Common myeloid progenitor, CD34-positive (primary cell): Measurements from ENCODE around the gene TBC1D5.
"Not testable (repeated sequence)": the region's sequence is repeated elsewhere in the genome, so short reads cannot be mapped to it uniquely, and the experiment has no call there.

Experiments used
- CTCF ChIA-PET: fragments of 350-600 bp; sonication (Branson Sonifier 250); formaldehyde crosslinking; loops from one replicate; lab custom pipeline; 2021; ENCODE audit warnings: antibody characterized with exemption; lab: Charles Lee
- POLR2A ChIA-PET: fragments of 350-600 bp; sonication (Branson Sonifier 250); formaldehyde crosslinking; loops from one replicate; lab custom pipeline; 2021; ENCODE audit warnings: antibody characterized with exemption; lab: Charles Lee
- DNase-seq, 3 donors: peaks; one replicate each; pipeline versions ENCODE4 v3.0.0 to v3.0.0-alpha.2; 2013
- H3K27ac ChIP-seq, 2 experiments: 1 replicate in 1 of 2; 2 replicates in 1 of 2; pipeline ENCODE4 v1.7.0; 2013; ENCODE audit warnings: inconsistent platforms in 2 of 2, low read length in 2 of 2, mild to moderate bottlenecking in 2 of 2, low read depth in 1 of 2, moderate library complexity in 1 of 2; ENCODE audit not compliant: severe bottlenecking in 2 of 2, insufficient read depth in 1 of 2, poor library complexity in 1 of 2
- H3K27me3 ChIP-seq, 5 experiments: replicated peaks in 2 of 5; 1 replicate in 3 of 5; 2 replicates in 2 of 5; pipeline versions ENCODE4 v1.6.1 to v1.7.0; 2013; ENCODE audit warnings: low read length in 4 of 5, mild to moderate bottlenecking in 2 of 5, moderate library complexity in 2 of 5, inconsistent platforms in 1 of 5; ENCODE audit not compliant: insufficient read depth in 5 of 5, control insufficient read depth in 4 of 5
- H3K36me3 ChIP-seq, 4 experiments: 1 replicate in 2 of 4; 2 replicates in 2 of 4; pipeline versions ENCODE4 v1.6.1 to v1.7.0; 2013; ENCODE audit warnings: low read length in 3 of 4, control low read depth in 1 of 4, mild to moderate bottlenecking in 1 of 4; ENCODE audit not compliant: control insufficient read depth in 4 of 4, insufficient read depth in 4 of 4
- H3K4me1 ChIP-seq, 4 experiments: 1 replicate in 3 of 4; 2 replicates in 1 of 4; pipeline versions ENCODE4 v1.6.1 to v1.7.1; 2013; ENCODE audit warnings: low read length in 3 of 4, mild to moderate bottlenecking in 3 of 4, control low read depth in 1 of 4, inconsistent platforms in 1 of 4, moderate library complexity in 1 of 4; ENCODE audit not compliant: control insufficient read depth in 4 of 4, insufficient read depth in 4 of 4; ENCODE audit errors: control extremely low read depth in 1 of 4
- H3K4me3 ChIP-seq, 7 experiments: 1 replicate in 4 of 7; 2 replicates in 3 of 7; pipeline versions ENCODE4 v1.5.1 to v1.7.0; 2013; ENCODE audit warnings: mild to moderate bottlenecking in 7 of 7, low read length in 6 of 7, moderate library complexity in 6 of 7, inconsistent platforms in 2 of 7, low read depth in 2 of 7, control low read depth in 1 of 7; ENCODE audit not compliant: insufficient read depth in 4 of 7, control insufficient read depth in 1 of 7; ENCODE audit errors: extremely low read depth in 1 of 7
- H3K9me3 ChIP-seq, 5 experiments: 1 replicate in 4 of 5; 2 replicates in 1 of 5; pipeline versions ENCODE4 v1.6.1 to v1.7.1; 2013; ENCODE audit warnings: low read length in 4 of 5, mild to moderate bottlenecking in 2 of 5, inconsistent platforms in 1 of 5, low read depth in 1 of 5, moderate library complexity in 1 of 5; ENCODE audit not compliant: control insufficient read depth in 4 of 5, insufficient read depth in 2 of 5; ENCODE audit errors: control extremely low read depth in 1 of 5
- WGBS: methylation state at CpG from one replicate; pipeline ENCODE4 v1.1.5; 2013; ENCODE audit not compliant: insufficient coverage; 5-methylcytosine and 5-hydroxymethylcytosine counted together

TBC1D5 gene

DNA sequence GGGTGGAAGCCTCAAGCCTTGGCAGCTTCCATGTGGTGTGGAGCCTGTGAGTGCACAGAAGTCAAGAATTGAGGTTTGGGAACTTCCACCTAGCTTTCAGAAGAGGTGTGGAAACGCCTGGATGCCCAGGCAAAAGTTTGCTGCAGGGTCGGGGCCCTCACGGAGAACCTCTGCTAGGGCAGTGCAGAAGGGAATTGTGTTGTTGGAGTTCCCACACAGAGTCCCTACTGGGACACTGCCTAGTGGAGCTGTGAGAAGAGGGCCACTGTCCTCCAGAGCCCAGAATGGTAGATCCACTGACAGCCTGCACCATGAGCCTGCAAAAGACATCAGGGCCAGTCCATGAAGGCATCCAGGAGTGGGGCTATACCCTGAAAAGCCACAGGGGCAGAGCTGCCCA, 613.8 kb downstream of the TBC1D5 start:
- CTCF ChIA-PET, H3K4me1 ChIP-seq, H3K9me3 ChIP-seq, H3K4me3 ChIP-seq, H3K27ac ChIP-seq, POLR2A ChIA-PET, H3K36me3 ChIP-seq, DNase-seq, H3K27me3 ChIP-seq: not testable (repeated sequence)
- 97% methylated on average over 3 of the region's 3 CpGs for WGBS

DNA sequence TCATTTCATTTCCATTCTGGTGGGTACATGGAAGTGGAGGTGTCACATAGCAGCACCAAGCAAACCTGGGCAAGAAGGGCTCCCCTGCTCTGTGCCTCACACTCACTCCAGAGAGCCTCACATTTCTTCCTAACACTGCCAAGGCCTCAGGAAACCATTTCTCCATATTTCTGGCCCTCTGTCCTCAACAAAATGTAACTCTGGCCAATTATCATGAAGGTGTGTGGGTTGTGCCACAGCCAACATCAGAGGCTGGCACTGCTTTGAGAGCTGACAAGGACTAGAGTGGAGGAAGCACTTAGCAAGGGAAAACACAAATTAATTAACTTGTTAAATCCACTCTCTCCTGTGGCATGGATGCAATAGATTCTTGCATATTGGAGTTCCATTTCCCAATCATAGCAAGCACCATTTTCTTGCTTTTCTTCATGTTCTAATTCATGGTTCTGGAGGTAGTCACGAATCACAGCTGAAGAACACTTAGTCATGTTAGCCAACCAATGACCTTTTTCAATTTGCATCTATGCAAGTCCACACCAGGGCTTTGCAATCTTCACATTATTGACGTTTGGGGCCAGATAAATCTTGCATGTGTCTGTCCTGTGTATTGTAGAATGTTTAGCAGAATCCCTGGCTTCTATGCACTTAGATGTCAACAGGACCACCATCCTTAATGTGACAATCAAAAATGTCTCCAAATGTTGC, 616.5 kb downstream of the TBC1D5 start:
- Histone ChIP-seq H3K9me3 (peaks cover 0 to 6% (median 2%) of the 10 kb centered on the region in 5 experiments), H3K4me1 (no peaks in the 10 kb centered on the region), H3K4me3 (no peak overlapping the region), H3K27ac (no peak overlapping the region), H3K36me3 (no peaks in the 10 kb centered on the region), H3K27me3 (no peaks in the 10 kb centered on the region)
- ChIA-PET CTCF (no interaction called here), POLR2A (no interaction called here)
- DNase-seq, result no peak
- WGBS, result 100% methylated on average over 1 of the region's 2 CpGs

- Histone ChIP-seq H3K4me1 (no peaks in the 10 kb centered on the region), H3K4me3 (no peak overlapping the region), H3K27me3 (no peaks in the 10 kb centered on the region), H3K27ac (no peak overlapping the region), H3K36me3 (no peaks in the 10 kb centered on the region), H3K9me3 (peaks cover 0 to 6% (median 0%) of the 10 kb centered on the region in 5 experiments)
- DNase-seq, result no peak
- ChIA-PET CTCF (interaction anchor here (1.4 kb wide), 1 partner anchor 9 kb away, joined by 3 read pairs; no protein-coding TSS in a partner anchor), POLR2A (no interaction called here)
- WGBS, result 94% methylated on average over 2 of the region's 3 CpGs
Measured at GRCh38 chr3:17122758-17123157, 619.7 kb downstream of the TBC1D5 start.

GRCh38 chr3:17121336-17121735, 621.1 kb downstream of the TBC1D5 start:
- POLR2A ChIA-PET, result no interaction called here
- DNase-seq, result no peak
- Histone ChIP-seq H3K27ac (no peak overlapping the region), H3K4me3 (no peak overlapping the region), H3K4me1 (no peaks in the 10 kb centered on the region), H3K9me3 (peaks cover 0 to 6% (median 0%) of the 10 kb centered on the region in 5 experiments), H3K27me3 (no peaks in the 10 kb centered on the region), H3K36me3 (no peaks in the 10 kb centered on the region)
- CTCF ChIA-PET, result no interaction called here
- WGBS, result no CpG with 5 or more reads among the region's 2 CpGs

DNA sequence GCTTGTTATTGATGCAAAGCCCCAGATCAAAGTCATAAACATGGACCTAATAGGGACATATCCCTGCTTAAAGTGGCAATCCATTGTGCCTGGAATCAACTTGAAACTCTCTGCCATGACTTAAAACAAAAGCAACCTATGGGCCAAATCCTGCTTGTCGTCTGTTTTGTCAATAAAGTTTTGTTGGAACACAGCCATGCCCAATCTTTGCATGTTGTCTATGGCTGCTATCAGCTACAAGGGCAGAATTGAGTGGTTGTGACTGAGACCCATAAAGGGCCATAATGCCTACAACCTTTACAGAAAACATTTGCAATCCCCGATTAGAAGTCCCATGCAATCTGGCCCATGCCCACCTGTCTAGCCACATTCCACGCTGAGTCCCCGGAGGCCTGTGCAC, 622.3 kb downstream of the TBC1D5 start:
- Histone ChIP-seq H3K4me3 (no peak overlapping the region), H3K36me3 (no peaks in the 10 kb centered on the region), H3K9me3 (peaks cover 0 to 6% (median 0%) of the 10 kb centered on the region in 5 experiments), H3K27ac (no peak overlapping the region), H3K27me3 (no peaks in the 10 kb centered on the region), H3K4me1 (no peaks in the 10 kb centered on the region)
- CTCF ChIA-PET, result no interaction called here
- no peak for DNase-seq
- 100% methylated on average over 4 of the region's 4 CpGs for WGBS
- POLR2A ChIA-PET, result no interaction called here

DNA sequence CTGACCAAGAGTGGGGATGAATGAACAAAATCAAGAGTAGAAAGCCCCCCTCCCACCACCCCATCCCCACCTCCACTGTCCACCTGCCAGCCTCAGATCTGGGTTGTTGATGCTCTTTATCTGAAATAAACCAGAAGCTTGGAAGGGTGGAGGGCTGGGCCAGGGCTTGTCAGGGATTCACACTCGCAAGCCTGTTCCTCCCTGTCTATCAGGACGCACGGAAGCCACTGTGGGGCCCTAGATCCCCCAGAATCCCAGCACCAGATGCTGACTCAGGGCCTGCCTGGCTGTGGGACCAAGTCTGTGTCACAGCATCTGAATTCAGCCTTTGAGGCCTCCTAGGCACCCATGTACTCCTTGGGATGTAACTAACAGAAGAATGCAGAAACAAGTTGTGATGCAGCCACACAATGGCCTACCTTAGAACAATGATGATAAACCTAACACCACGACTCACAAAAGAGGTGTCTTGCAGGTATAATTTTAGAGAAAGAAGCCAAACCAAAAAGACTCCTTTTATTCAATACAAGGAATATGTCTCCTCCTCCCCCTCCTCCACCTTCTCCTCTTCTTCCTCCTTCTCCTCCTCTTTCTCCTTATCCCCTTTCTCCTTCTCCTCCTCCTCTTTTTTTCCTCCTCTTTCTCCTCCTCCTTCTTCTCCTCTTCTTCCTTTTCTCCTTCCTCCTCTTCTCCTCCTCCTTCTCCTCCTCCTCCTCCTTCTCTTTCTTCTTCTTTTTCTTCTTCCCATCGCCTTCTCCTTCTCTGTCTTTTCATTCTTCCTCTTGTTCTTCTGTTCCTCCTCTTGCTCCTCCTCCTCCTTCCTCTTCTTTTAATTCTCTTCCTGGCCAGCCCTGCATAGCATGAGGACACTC, 623.0 kb downstream of the TBC1D5 start:
- H3K9me3 ChIP-seq, result peaks cover 0 to 8% (median 0%) of the 10 kb centered on the region in 5 experiments
- no peak overlapping the region for H3K27ac ChIP-seq
- peak in 1 of 3 donors; percentile 12 for DNase-seq
- no peaks in the 10 kb centered on the region for H3K36me3 ChIP-seq
- H3K4me3 ChIP-seq, result no peak overlapping the region
- ChIA-PET POLR2A (no interaction called here), CTCF (no interaction called here)
- no peaks in the 10 kb centered on the region for H3K4me1 ChIP-seq
- 80% methylated on average over 5 of the region's 5 CpGs for WGBS
- H3K27me3 ChIP-seq, result no peaks in the 10 kb centered on the region

DNA sequence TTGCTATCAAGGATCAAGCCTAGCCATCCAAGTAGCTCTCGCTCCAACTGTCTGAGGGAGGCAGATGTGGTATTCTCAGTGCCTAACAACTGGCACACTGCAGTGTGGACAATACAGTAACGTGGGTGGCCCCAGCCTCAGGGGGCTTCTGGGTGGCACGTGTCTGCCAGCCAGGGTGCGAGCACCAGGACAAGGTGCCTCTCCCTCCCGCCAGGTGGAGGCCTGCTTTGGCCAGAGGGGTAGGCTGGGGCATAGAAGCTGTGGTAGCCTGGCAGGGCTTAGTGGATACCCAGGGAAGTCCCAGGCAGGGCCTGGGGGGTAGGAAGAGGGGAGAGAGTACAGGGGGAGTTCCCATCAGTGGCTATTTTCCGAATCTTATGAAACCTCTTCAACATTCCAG, 623.7 kb downstream of the TBC1D5 start:
- ChIA-PET CTCF (no interaction called here), POLR2A (no interaction called here)
- Histone ChIP-seq H3K4me1 (no peaks in the 10 kb centered on the region), H3K27ac (no peak overlapping the region), H3K27me3 (no peaks in the 10 kb centered on the region), H3K36me3 (no peaks in the 10 kb centered on the region), H3K9me3 (peaks cover 0 to 12% (median 3%) of the 10 kb centered on the region in 5 experiments), H3K4me3 (no peak overlapping the region)
- WGBS, result 96% methylated on average over 5 of the region's 6 CpGs
- DNase-seq, result no peak
